Measurements from ENCODE around the gene GFOD1.

DNA sequence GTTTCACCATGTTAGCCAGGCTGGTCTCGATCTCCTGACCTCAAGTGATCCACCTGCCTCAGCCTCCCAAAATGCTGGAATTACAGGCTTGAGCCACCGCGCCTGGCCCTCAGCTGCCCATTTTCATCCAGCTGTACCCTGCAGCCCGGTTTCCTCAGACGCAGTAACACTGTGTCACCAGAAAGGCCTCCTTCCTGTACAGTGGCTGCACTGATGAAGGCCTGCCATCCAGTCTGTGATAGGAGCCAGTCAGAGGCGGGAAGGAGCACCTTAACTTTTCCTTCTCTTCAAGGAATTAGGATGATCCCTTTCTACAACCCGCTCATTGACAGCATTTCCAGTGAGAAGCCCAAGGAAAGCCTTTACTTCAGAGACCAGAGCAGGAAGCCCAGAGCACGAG, 75.9 kb downstream of the GFOD1 start:
- TF ChIP-seq, protein P1, sequence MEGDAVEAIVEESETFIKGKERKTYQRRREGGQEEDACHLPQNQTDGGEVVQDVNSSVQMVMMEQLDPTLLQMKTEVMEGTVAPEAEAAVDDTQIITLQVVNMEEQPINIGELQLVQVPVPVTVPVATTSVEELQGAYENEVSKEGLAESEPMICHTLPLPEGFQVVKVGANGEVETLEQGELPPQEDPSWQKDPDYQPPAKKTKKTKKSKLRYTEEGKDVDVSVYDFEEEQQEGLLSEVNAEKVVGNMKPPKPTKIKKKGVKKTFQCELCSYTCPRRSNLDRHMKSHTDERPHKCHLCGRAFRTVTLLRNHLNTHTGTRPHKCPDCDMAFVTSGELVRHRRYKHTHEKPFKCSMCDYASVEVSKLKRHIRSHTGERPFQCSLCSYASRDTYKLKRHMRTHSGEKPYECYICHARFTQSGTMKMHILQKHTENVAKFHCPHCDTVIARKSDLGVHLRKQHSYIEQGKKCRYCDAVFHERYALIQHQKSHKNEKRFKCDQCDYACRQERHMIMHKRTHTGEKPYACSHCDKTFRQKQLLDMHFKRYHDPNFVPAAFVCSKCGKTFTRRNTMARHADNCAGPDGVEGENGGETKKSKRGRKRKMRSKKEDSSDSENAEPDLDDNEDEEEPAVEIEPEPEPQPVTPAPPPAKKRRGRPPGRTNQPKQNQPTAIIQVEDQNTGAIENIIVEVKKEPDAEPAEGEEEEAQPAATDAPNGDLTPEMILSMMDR (IDR thresholded peaks at IDR 0.05), result no peak
- TF ChIP-seq POLR2A (IDR thresholded peaks at IDR 0.05), result no peak

Data from esophagus squamous epithelium (tissue), 4 donors.